ENCODE measurements around the gene GPR146.

Gene GPR146

DNA sequence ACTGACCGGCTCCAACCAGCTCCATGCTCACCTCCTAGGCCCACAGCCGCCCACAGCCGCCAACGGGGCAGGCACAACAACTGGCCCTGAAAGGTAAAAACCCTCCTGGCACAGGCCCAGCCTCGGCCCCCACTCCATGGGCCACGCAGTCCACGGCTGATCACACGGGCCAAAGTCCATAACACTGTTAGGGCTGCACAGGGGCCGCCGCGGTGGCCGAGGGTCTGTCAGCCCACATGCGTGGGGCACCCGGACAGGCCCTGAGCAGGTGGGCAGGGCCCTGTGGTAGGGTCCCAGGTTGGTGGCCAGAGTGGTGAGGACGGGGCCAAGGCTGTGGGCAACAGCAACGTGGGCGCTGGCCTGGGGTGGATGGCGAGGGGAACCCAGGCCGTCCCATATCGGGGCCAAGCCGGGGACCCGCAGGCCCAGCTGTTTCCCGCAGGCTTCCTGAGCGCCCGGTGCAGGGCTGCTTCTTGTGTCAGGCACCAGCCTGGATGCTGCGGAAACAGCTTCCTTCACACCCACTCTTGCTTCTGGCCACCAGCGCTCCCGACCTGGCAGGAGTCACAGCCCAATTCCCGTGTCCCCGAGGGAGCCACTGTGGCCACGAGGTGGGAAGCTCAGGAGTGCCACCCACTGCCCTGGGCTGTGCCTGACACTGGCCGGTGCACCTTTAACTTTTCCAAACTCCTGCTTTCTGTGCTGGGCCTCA lies 32.2 kb upstream of the GPR146 start:
- TF ChIP-seq, protein P1, sequence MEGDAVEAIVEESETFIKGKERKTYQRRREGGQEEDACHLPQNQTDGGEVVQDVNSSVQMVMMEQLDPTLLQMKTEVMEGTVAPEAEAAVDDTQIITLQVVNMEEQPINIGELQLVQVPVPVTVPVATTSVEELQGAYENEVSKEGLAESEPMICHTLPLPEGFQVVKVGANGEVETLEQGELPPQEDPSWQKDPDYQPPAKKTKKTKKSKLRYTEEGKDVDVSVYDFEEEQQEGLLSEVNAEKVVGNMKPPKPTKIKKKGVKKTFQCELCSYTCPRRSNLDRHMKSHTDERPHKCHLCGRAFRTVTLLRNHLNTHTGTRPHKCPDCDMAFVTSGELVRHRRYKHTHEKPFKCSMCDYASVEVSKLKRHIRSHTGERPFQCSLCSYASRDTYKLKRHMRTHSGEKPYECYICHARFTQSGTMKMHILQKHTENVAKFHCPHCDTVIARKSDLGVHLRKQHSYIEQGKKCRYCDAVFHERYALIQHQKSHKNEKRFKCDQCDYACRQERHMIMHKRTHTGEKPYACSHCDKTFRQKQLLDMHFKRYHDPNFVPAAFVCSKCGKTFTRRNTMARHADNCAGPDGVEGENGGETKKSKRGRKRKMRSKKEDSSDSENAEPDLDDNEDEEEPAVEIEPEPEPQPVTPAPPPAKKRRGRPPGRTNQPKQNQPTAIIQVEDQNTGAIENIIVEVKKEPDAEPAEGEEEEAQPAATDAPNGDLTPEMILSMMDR (IDR thresholded peaks at IDR 0.05; ENCODE audit: low read depth, low read length, missing control alignments) = no peak
- DNase-seq (ENCODE audit: low read depth) = no peak
- in situ Hi-C loops (cut with HindIII; ENCODE audit: low sequenced_read_pairs) = no loop called here
- H3K4me3 ChIP-seq (ENCODE audit: low read depth, low read length) = no peak overlapping the region

DNA sequence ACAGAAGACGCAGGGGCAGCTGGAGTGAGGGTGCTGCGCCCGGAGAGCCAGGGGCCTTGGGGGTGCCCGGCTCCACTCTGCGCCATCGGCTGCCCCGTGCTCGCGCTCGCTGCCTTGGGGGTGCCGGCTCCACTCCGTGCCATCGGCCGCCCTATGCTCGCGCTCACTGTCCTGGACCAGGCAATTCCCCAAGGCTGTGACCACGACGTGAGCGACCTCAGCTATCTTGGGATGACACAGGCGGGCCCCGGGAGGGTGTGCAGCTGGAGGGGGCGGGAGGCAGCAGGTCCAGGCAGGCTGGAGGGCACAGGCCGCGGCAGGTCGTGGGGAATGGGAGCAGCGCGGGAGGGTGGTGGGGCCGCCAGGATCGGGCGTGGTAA lies 31.6 kb upstream of the GPR146 start:
- H3K4me3 ChIP-seq (ENCODE audit: low read depth, low read length) = no peak overlapping the region
- no peak for DNase-seq (ENCODE audit: low read depth)
- TF ChIP-seq, protein P1 (IDR thresholded peaks at IDR 0.05; ENCODE audit: low read depth, low read length, missing control alignments) = no peak
- in situ Hi-C loops (cut with HindIII; ENCODE audit: low sequenced_read_pairs) = no loop called here

DNA sequence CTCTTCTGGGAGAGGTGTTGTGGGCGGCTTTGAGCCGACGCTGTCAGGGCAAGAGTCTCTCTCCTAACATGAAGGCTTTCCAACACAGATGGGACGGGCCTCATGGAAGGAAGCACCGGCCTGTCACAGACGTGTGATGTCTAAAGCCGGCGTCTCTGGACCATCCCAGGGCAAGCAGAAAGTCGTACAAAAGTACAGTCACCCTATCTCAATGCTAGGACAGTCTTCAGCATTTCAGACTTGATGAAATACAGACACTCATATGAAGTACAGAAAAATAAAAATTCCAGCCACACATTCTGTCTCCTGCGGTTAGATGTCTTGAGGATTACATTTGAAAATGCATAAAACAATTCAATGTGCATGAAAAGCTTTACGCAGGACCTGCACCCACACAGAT lies 30.8 kb upstream of the GPR146 start:
- DNase-seq (ENCODE audit: low read depth) = no peak
- in situ Hi-C loops (cut with HindIII; ENCODE audit: low sequenced_read_pairs) = no loop called here
- H3K4me3 ChIP-seq (ENCODE audit: low read depth, low read length) = no peak overlapping the region
- TF ChIP-seq, protein P1 (IDR thresholded peaks at IDR 0.05; ENCODE audit: low read depth, low read length, missing control alignments) = no peak

DNA sequence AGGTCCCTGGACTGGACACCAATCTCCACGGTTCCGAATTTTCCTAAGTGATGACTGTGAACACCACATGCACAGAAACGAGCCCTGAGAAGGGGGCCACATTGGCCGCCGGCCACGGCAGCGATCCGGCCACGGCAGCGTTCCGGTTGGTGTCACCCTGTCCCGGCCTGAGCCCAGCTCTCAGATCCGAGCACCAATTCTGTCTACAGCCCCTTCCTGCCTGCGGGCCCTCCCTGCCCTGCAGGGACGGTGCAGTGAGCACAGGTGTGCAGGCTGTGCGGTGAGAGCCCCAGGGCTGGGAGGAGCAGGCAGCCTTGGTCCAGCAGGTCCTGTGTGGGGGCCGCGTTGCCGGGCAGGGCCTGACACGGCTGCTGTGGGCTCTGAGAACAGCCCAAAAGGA lies 29.7 kb upstream of the GPR146 start:
- no peak overlapping the region for H3K4me3 ChIP-seq (ENCODE audit: low read depth, low read length)
- TF ChIP-seq, protein P1 (IDR thresholded peaks at IDR 0.05; ENCODE audit: low read depth, low read length, missing control alignments) = no peak
- in situ Hi-C loops (cut with HindIII; ENCODE audit: low sequenced_read_pairs) = no loop called here
- DNase-seq (ENCODE audit: low read depth) = no peak

DNA sequence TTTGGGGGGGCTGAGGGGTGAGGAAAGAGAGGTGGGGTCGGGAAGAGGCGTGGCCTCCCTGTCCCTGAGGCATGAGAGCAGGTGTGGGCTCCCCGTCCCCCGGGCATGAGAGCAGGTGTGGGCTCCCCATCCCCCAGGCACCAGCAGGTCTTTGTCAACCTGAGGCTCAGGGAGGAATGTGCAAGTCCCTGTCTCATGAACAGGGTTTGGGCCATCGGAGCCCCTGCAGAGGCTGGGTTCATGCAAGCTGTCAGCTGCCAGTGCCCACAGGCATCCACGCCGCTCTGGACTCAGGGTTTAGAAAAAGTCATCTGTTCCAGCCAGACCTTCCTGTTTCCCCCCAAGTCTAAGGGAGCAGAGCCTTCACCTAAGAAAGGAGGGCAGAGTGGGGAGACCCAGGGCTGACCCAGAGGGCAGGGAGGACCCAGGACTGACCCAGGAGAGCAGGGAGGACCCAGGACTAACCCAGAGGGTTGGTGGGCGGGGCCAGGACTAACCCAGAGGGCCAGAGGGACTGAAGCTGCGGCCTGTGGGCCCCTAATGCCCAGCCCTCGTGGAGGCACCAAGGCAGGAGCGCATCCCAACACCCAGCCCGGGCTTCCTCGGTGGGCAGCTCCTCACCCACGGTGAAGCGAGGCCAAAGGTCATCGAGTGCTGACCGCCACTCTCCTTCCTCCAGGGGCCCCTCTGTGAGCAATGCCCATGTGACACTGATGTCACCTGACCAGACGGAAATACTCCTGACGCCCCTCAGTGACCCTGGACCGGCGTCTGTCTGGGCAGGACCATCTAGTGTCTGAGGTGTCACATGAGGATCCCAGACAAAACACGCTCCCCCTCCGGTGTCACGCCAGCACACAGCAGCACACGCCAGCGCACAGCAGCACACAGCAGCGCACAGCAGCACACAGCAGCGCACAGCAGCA lies 28.9 kb upstream of the GPR146 start:
- TF ChIP-seq, protein P1 (IDR thresholded peaks at IDR 0.05; ENCODE audit: low read depth, low read length, missing control alignments) = no peak
- no peak overlapping the region for H3K4me3 ChIP-seq (ENCODE audit: low read depth, low read length)
- in situ Hi-C loops (cut with HindIII; ENCODE audit: low sequenced_read_pairs) = no loop called here
- no peak for DNase-seq (ENCODE audit: low read depth)

DNA sequence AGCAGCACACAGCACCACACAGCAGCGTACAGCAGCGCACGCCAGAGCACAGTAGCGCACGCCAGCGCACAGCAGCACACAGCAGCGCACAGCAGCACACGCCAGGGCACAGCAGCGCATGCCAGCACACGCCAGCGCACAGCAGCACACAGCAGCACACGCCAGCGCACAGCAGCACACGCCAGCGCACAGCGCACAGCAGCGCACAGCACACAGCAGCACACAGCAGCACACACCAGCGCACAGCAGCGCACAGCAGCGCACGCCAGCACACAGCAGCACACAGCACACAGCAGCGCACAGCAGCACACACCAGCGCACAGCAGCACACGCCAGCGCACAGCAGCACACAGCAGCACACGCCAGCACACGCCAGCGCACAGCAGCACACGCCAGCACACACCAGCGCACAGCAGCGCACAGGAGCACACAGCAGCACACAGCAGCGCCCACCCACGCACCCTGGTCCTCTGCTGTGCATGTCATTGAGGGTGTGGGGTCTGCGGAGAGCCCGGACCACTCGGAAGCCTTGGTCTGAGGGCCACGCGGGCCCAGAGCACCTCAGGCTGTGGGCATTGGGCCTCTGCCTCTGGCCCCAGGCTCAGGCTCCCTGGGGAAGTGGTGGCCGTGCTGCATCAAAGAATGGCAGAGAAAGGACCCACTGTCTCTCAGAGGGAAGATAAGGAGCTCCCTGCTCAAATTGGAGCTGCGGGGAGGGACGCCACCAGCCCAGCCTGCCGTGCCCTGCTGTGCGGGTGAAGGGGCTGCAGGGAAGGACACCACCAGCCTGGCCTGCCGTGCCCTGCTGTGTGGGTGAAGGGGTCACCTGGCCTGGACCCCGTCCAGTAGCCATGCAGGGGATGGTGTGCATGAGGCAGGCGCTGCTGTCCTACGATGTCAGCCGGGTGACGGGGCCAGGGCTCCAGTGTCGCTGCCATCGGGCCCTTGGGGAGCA lies 27.5 kb upstream of the GPR146 start:
- TF ChIP-seq, protein P1 (IDR thresholded peaks at IDR 0.05; ENCODE audit: low read depth, low read length, missing control alignments) = no peak
- no peak overlapping the region for H3K4me3 ChIP-seq (ENCODE audit: low read depth, low read length)
- DNase-seq (ENCODE audit: low read depth) = no peak
- in situ Hi-C loops (cut with HindIII; ENCODE audit: low sequenced_read_pairs) = no loop called here
